ENCODE data around the gene KATNAL1. TPM values are rescaled to one million over a fixed set of nuclear protein-coding genes. Genes with fewer than 3 reads are reported as not detected.

KATNAL1 gene
- total and polyA plus RNA-seq, 2 of the 4 experiments (the other 2 are of a cell fraction): 6.9 to 16.8 TPM

DNA sequence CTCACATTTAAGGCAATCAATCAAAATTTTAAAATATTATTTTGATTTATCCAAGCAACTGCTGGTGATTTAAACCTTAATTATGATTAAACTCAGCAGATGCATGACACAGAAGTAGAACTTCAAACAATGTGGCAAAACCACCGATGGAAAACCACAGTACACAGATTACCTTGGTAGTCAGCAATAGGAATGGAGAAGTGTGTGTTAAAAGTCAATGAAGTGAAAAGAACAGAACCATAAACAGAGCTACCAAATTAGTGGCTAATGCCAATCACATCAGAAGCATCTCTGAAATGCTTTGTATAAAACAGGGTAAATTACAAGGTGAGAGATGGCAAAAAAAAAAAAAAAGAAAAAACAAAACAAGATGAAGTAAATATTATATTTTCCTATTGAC is 31.2 kb downstream of the KATNAL1 start:
- no peak for ATAC-seq (ENCODE audit: low read depth)
- intact Hi-C loops (cut with micrococcal nuclease): no loop called here
- DNase-seq: no peak
- Histone ChIP-seq H3K79me1 (ENCODE audit: low read depth in 1 of 2, low read length in 2 of 2) (peaks cover 6 to 41% of the 10 kb centered on the region in 2 experiments), H2BK5ac (ENCODE audit: low read depth, low read length, poor library complexity, severe bottlenecking) (no peak overlapping the region), H3K23ac (ENCODE audit: low read depth, low read length) (no peak overlapping the region), H4K20me1 (ENCODE audit: insufficient read depth, low read length) (peaks cover 5% of the 10 kb centered on the region; the same call in 1 of the 2 replicates), H2BK20ac (ENCODE audit: low read depth, low read length) (no peak overlapping the region), H3K4me2 (ENCODE audit: low read depth, low read length) (no peak overlapping the region), H3K9me1 (ENCODE audit: insufficient read depth, low read length) (peaks cover 3% of the 10 kb centered on the region), H3K9me3 (ENCODE audit: control insufficient read depth, insufficient read depth, low read length) (no peaks in the 10 kb centered on the region), H3K27me3 (ENCODE audit: control insufficient read depth, insufficient read depth, low read length) (no peaks in the 10 kb centered on the region), H3K56ac (ENCODE audit: extremely low read depth, insufficient read depth, low read length) (no peak overlapping the region), H4K91ac (ENCODE audit: insufficient read depth, low read depth, low read length) (no peak overlapping the region), H4K8ac (ENCODE audit: low read depth in 2 of 2, low read length in 2 of 2) (no peak overlapping the region), H3K14ac (replicated peaks; ENCODE audit: low read depth, low read length) (no peak overlapping the region), H3K27ac (ENCODE audit: insufficient read depth, low read length) (no peak overlapping the region), H3K9ac (ENCODE audit: low read depth, low read length) (no peak overlapping the region), H3K18ac (ENCODE audit: low read depth, low read length) (no peak overlapping the region), H4K5ac (ENCODE audit: low read depth, low read length) (no peak overlapping the region), H3K36me3 (ENCODE audit: control insufficient read depth, insufficient read depth, low read length) (peaks cover 1% of the 10 kb centered on the region; the same call in 1 of the 2 replicates), H3K4me1 (ENCODE audit: control insufficient read depth, insufficient read depth, low read length) (no peaks in the 10 kb centered on the region; the same call in 1 of the 2 replicates), H3K4ac (ENCODE audit: low read depth, low read length) (no peak overlapping the region), H2AK9ac (replicated peaks; ENCODE audit: low read depth, low read length, poor library complexity) (no peak overlapping the region), H2AK5ac (ENCODE audit: low read depth, low read length) (no peak overlapping the region), H3K4me3 (ENCODE audit: insufficient read depth, low read depth, low read length) (no peak overlapping the region), H2BK15ac (ENCODE audit: low read depth, low read length) (no peak overlapping the region), H2BK120ac (ENCODE audit: low read depth, low read length) (no peak overlapping the region), H2AFZ (replicated peaks; ENCODE audit: low read length, poor library complexity) (no peak overlapping the region)
- BruUV-seq (replicated peaks): no TSS peak
- TF ChIP-seq BHLHE40 (IDR thresholded peaks at IDR 0.05; ENCODE audit: low read depth, low read length) (no peak), NFE2L2 (IDR thresholded peaks at IDR 0.05; ENCODE audit: low read depth, low read length) (no peak), RFX5 (IDR thresholded peaks at IDR 0.05; ENCODE audit: low read depth, low read length) (no peak), CHD1 (IDR thresholded peaks at IDR 0.05; ENCODE audit: low read depth, low read length) (no peak), SMC3 (IDR thresholded peaks at IDR 0.05; ENCODE audit: low read depth, low read length) (no peak)
- TF ChIP-seq, protein P1, sequence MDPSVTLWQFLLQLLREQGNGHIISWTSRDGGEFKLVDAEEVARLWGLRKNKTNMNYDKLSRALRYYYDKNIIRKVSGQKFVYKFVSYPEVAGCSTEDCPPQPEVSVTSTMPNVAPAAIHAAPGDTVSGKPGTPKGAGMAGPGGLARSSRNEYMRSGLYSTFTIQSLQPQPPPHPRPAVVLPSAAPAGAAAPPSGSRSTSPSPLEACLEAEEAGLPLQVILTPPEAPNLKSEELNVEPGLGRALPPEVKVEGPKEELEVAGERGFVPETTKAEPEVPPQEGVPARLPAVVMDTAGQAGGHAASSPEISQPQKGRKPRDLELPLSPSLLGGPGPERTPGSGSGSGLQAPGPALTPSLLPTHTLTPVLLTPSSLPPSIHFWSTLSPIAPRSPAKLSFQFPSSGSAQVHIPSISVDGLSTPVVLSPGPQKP (IDR thresholded peaks at IDR 0.05; ENCODE audit: borderline replicate concordance, low read depth, low read length): no peak
- TF ChIP-seq, protein P2, sequence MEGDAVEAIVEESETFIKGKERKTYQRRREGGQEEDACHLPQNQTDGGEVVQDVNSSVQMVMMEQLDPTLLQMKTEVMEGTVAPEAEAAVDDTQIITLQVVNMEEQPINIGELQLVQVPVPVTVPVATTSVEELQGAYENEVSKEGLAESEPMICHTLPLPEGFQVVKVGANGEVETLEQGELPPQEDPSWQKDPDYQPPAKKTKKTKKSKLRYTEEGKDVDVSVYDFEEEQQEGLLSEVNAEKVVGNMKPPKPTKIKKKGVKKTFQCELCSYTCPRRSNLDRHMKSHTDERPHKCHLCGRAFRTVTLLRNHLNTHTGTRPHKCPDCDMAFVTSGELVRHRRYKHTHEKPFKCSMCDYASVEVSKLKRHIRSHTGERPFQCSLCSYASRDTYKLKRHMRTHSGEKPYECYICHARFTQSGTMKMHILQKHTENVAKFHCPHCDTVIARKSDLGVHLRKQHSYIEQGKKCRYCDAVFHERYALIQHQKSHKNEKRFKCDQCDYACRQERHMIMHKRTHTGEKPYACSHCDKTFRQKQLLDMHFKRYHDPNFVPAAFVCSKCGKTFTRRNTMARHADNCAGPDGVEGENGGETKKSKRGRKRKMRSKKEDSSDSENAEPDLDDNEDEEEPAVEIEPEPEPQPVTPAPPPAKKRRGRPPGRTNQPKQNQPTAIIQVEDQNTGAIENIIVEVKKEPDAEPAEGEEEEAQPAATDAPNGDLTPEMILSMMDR (conservative IDR thresholded peaks at IDR 0.05; ENCODE audit: low read depth, low read length): no peak
- POLR2A ChIA-PET (ENCODE audit: unreplicated experiment): no interaction called here
- dilution Hi-C loops (cut with HindIII; ENCODE audit: low sequenced_read_pairs, unreplicated experiment): no loop called here
- no CpG with 5 or more reads among the region's 1 CpG for WGBS, 2 experiments (ENCODE audit: extremely low coverage in 2 of 2, insufficient read length in 1 of 2)
- CTCF ChIA-PET: interaction anchor here (0.7 kb wide), 1 partner anchor 36 kb away, joined by 5 read pairs; no protein-coding TSS in a partner anchor
- in situ Hi-C loops (cut with MboI; ENCODE audit: low sequenced_read_pairs): no loop called here

Measured in IMR-90 (cell line).